AG10803 (cell line): ENCODE measurements around the gene HAPLN3.

Source experiments
- DNase-seq: peaks from one replicate; pipeline ENCODE4 v3.0.0; 2010; ENCODE audit warnings: low read depth
- H3K4me3 ChIP-seq: 2 replicates; pipeline ENCODE4 v1.5.1; 2011; ENCODE audit warnings: mild to moderate bottlenecking, low read length, control low read depth
- TF ChIP-seq, protein P1 (sequence below): conservative IDR thresholded peaks from 2 replicates; pipeline ENCODE4 v1.5.1; 2011; ENCODE audit warnings: mild to moderate bottlenecking, low read length, control low read depth, inconsistent platforms

Gene HAPLN3

GRCh38 chr15:88904624-88905327 is 9.4 kb upstream of the HAPLN3 start:
- DNase-seq = peak; percentile 76
- H3K4me3 ChIP-seq = no peak overlapping the region
- TF ChIP-seq, protein P1, sequence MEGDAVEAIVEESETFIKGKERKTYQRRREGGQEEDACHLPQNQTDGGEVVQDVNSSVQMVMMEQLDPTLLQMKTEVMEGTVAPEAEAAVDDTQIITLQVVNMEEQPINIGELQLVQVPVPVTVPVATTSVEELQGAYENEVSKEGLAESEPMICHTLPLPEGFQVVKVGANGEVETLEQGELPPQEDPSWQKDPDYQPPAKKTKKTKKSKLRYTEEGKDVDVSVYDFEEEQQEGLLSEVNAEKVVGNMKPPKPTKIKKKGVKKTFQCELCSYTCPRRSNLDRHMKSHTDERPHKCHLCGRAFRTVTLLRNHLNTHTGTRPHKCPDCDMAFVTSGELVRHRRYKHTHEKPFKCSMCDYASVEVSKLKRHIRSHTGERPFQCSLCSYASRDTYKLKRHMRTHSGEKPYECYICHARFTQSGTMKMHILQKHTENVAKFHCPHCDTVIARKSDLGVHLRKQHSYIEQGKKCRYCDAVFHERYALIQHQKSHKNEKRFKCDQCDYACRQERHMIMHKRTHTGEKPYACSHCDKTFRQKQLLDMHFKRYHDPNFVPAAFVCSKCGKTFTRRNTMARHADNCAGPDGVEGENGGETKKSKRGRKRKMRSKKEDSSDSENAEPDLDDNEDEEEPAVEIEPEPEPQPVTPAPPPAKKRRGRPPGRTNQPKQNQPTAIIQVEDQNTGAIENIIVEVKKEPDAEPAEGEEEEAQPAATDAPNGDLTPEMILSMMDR = peak; percentile 98

DNA sequence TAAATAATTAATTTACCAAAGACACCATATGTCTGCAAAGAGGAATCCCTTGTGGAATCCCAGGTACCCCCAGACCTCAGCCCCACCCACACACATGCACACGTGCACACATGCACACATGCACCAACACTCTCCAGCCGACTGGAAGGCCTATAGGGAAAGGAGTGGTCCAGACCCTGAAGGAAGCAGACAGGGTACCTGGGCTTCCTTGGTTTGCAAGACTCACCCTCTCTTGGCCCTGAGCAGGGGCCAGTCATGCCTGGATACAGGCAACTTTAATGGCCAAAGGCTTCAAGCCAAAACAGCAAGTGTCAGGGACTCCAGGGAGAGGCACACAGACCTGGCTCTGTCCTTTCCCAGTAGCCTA is 8.9 kb upstream of the HAPLN3 start:
- TF ChIP-seq, protein P1 = no peak
- no peak overlapping the region for H3K4me3 ChIP-seq
- DNase-seq = no peak

- TF ChIP-seq, protein P1 = no peak
- DNase-seq = no peak
These were observed 7.5 kb upstream of the HAPLN3 start for GRCh38 chr15:88902846-88903245.

GRCh38 chr15:88902221-88902835 is 7.0 kb upstream of the HAPLN3 start:
- DNase-seq = no peak

More at GRCh38 chr15:88902846-88903245, 7.5 kb upstream of the HAPLN3 start:
- H3K4me3 ChIP-seq = no peak overlapping the region

GRCh38 chr15:88901508-88902220 is 6.3 kb upstream of the HAPLN3 start:
- DNase-seq = no peak
- no peak overlapping the region for H3K4me3 ChIP-seq
- TF ChIP-seq, protein P1 = no peak

More at GRCh38 chr15:88902221-88902835, 7.0 kb upstream of the HAPLN3 start:
- TF ChIP-seq, protein P1 = no peak
- H3K4me3 ChIP-seq = no peak overlapping the region

- no peak overlapping the region for H3K4me3 ChIP-seq
- TF ChIP-seq, protein P1 = no peak
- DNase-seq = no peak
These were observed 5.7 kb upstream of the HAPLN3 start for GRCh38 chr15:88900982-88901418.
